HG03103 (cell line): ENCODE results near the gene P2RX7.
"Not testable (repeated sequence)": the region's sequence is repeated elsewhere in the genome, so short reads cannot be mapped to it uniquely, and the experiment has no call there.

Experiments
- ATAC-seq: cut with Tn5 transposase; IDR thresholded peaks from one replicate; pipeline ENCODE4 v1.9.1; 2021; ENCODE audit warnings: low read depth; ENCODE audit not compliant: unreplicated experiment

The P2RX7 gene

GRCh38 chr12:121202407-121203355, 70.0 kb downstream of the P2RX7 start:
- no peak for ATAC-seq

- no peak for ATAC-seq
Measured at GRCh38 chr12:121203482-121203881, 70.8 kb downstream of the P2RX7 start.

- ATAC-seq, result no peak
Measured at GRCh38 chr12:121205491-121205890, 72.8 kb downstream of the P2RX7 start.

GRCh38 chr12:121208571-121208970, 75.9 kb downstream of the P2RX7 start:
- not testable (repeated sequence) for ATAC-seq

GRCh38 chr12:121209221-121209620, 76.5 kb downstream of the P2RX7 start:
- no peak for ATAC-seq

- peak; percentile 73 for ATAC-seq
Measured at GRCh38 chr12:121209624-121210572, 77.2 kb downstream of the P2RX7 start, which contains the start of gene P2RX4. TSS of gene P2RX4 (plus strand) at chr12:121210129. CDS start at chr12:121210165, 36 bp downstream.

GRCh38 chr12:121212875-121213274, 80.2 kb downstream of the P2RX7 start:
- ATAC-seq, result no peak

- ATAC-seq, result no peak
Measured at GRCh38 chr12:121214166-121214777, 81.6 kb downstream of the P2RX7 start.

GRCh38 chr12:121214855-121215745, 82.4 kb downstream of the P2RX7 start:
- no peak for ATAC-seq

GRCh38 chr12:121216102-121216501, 83.4 kb downstream of the P2RX7 start:
- no peak for ATAC-seq

GRCh38 chr12:121217063-121217462, 84.4 kb downstream of the P2RX7 start:
- no peak for ATAC-seq

- no peak for ATAC-seq
Measured at GRCh38 chr12:121217761-121218160, 85.1 kb downstream of the P2RX7 start.

- ATAC-seq, result no peak
Measured at GRCh38 chr12:121218588-121219352, 86.1 kb downstream of the P2RX7 start.

- no peak for ATAC-seq
Measured at GRCh38 chr12:121219353-121219986, 86.8 kb downstream of the P2RX7 start.

GRCh38 chr12:121222847-121223246, 90.2 kb downstream of the P2RX7 start:
- ATAC-seq, result no peak

GRCh38 chr12:121223292-121224285, 90.9 kb downstream of the P2RX7 start:
- no peak for ATAC-seq

- ATAC-seq, result no peak
Measured at GRCh38 chr12:121224591-121224990, 91.9 kb downstream of the P2RX7 start.
